Activated CD4-positive, alpha-beta T cell treated with anti-CD3 and anti-CD28 coated beads, Interleukin-2, amount 50 U/mL, for 48 hours (primary cell): Measurements from ENCODE around the gene AP4M1.
A peak's percentile ranks its signal among the peaks of the same experiment; 100 is the strongest.

ENCODE experiments used
- DNase-seq, 2 experiments: peaks; one replicate each; pipeline ENCODE4 v3.0.0-alpha.2; 2020

Gene AP4M1

DNA sequence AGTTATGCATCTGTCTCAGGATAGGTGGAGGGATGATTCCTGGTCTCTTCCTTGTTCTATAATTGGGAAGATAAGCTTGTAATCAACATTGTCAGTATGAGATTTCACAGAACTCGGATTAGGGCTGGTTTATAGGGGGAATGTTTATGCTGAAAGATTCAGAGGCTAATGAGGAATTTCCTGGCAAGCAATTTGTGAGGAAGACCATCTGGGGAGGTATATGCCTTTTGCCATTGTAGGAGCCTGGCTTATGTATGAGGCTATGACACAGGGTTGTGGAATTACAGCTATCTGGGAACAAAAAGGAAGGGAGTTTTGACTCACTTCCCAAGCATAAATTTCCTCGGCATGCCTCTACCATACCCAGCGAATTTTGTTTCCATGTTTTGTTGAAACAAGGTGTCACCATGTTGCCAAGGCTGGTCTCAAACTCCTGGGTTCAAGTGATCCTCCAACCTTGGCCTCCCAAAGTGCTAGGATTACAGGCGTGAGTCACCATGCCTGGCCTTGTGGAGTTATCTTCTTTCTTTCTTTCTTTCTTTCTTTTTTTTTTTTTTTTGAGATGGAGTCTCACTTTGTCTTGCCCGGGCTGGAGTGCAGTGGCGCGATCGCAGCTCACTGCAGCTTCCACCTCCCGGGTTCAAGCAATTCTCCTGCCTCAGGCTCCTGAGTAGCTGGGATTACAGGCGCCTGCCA, 14.2 kb upstream of the AP4M1 start:
- DNase-seq: no peak

DNA sequence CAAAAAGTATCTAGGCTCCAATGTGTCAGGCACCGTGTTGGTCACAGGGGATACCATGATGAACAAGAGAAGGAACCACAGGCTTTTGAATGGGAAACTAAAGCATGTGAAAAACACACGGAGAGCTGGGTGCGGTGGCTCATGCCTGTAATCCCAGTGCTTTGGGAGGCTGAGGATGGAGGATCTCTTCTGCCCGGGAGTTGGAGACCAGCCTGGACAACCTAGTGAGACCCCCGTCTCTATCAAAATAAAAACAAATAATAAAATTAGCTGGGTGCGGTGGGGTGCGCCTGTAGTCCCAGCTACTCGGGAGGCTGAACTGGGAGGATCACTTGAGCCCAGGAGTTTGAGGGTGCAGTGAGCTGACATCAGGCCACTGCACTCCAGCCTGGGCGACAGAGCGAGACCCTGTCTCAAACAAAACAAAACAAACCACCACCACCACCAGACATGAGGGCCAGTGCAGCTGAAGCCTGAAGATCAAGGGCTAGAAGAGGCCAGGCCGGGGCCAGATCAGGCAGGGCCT, 13.3 kb upstream of the AP4M1 start:
- DNase-seq: no peak

- DNase-seq: peak; percentile 90 to 91
Measured at GRCh38 chr7:100088621-100089457, 12.6 kb upstream of the AP4M1 start, which contains the start of gene COPS6. Gene COPS6, plus strand, starts transcription at chr7:100088969. Its CDS starts 22 bp downstream, at chr7:100088991.

- peak in 1 of 2 experiments; percentile 32 for DNase-seq
Measured at GRCh38 chr7:100089458-100090196, 11.8 kb upstream of the AP4M1 start.

DNA sequence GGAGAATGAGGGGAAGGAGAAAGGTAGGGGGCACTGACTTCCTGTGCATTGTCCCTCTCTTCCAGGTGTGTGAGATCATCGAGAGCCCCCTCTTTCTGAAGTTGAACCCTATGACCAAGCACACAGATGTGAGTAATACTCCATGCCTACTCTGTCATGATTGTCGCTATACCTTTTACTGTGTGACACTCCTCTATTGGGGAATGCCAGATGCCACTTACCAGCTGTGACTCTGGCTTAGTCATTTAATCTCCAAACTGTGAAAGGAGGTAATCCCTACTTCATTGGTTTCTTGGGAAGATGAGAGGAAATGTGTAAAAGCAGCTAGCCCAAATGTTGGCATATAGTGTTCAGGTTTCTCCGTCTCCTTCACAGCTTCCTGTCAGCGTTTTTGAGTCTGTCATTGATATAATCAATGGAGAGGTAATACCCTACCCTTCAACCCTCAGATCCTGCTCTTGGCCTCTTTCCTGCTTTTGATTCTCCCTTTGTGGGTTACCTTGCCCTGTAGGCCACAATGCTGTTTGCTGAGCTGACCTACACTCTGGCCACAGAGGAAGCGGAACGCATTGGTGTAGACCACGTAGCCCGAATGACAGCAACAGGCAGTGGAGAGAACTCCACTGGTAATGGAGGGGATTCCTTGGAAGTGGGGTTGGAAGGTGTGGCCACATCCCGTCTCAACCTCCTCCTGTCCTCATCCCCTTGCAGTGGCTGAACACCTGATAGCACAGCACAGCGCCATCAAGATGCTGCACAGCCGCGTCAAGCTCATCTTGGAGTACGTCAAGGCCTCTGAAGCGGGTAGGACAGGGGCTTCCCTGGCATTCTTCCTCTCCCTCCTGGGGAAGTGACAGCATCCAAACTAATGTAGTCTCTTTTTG, 10.7 kb upstream of the AP4M1 start:
- peak in 1 of 2 experiments; percentile 14 for DNase-seq

GRCh38 chr7:100091411-100092181, 9.8 kb upstream of the AP4M1 start:
- DNase-seq: peak; percentile 26 to 41

DNA sequence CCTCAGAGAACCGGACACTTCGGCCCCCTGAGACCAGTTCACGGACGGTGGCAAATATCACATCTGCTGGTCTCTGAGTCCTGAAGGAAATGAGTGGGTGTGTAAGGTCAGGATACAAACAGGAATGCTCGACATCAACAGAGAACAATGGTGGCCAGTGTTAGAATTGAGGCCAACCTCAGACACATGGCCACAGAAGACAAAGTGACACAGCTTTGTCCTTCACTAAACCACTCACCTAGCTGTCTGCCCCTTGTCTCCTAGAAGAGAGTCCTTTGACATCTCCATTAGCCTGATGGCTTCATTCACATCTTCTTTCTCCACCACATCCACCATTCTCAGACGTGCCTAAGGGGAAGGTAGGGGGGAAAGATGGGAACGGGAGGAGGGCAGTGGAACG, 8.4 kb upstream of the AP4M1 start:
- no peak for DNase-seq

DNA sequence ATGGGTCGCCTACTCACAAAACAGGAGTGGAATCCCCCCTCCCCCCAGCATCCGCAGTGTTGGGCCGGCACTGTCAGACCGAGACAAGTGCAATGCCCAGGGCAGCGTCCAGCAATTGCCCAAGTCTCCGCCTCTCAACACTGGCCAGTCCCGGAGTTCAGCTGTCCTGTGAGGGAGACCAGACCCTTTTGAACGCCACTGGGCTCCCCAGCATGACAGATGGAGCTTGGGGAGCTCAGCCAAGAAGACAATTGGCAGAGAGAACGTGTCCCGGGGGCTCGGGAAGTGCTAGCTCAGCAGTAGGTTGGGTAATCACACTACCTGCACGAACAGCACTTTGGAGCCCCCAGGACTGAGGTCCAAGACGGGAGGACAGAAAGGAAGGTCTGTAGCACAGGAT, 7.9 kb upstream of the AP4M1 start:
- no peak for DNase-seq

DNA sequence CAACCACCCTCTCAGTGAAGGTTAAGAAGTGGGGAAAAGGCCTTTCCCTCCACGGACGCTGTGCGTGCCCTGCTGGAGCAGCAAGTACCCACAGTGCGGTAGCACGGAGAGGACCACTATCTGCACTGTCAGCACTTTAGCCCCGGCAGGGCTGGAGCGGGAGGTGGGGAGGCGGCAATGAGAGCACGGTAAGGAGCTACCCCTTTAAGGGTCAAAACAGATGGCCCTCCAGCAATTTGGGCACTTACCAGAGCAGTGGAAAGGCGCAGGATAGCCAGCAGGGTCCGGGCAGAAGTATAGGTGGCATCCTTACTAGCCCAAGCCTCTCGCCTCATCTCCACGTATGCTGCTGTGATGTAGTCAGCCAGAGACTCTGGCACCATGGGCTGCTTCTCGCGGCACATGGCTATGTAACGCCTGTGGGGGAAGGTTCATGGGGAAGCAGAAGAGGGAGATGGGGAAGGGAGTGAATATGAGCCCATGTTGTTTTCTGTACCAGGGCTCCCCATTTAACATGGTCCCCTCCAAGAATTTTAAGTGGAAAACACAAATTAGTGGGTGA, 7.4 kb upstream of the AP4M1 start:
- DNase-seq: no peak

DNA sequence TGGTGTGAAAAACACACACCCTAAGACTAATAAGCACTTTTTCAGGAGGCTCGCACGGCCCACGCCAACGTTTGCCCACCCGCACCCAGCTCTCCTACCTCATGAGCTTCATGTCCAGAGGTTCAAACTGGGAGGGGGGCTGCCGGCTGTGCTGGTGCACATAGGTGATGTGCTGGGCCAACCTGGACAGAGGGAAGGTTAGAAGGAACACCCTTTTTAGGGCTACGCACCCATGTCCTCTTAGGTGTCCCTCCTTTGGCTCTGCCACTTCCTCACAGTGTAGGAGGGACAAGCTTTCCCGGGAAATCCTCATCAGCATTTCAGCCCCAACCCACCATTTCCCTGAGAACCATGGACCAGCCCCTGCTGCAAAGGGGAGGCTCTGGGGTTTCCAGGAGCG, 6.2 kb upstream of the AP4M1 start:
- DNase-seq: no peak

GRCh38 chr7:100095704-100096103, 5.7 kb upstream of the AP4M1 start:
- no peak for DNase-seq

- DNase-seq: no peak
Measured at GRCh38 chr7:100098913-100099312, 2.5 kb upstream of the AP4M1 start.

- no peak for DNase-seq
Measured at GRCh38 chr7:100099452-100099851, 2.0 kb upstream of the AP4M1 start.

DNA sequence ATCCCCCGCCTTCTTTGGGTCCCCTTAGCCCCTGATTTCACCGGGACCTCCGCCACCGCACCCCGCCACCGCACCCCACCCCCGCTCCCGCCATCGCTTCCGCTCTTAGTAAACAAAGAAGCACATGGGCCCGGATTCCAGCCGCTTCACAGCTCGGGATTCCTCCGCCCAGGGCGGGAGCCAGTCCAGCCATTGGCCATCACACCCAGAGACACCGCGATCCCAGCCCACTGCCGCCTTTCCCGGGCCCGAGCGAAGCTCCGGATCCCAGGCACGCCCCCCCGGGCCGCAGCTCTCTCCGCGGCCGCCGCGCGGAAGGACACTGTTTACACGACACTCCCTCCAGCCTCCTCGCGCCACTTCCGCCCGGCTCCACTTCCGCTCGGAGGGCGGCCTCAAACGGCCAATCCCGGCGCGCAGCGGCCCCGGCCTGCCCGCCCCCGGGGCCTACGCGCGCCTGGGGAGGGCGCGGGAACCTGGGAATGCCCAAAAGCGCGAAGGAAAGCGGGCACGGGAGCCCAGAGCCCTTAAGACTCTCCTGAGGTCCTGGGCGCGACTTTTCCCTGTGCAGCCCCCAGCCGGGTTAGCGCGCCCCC, 925 bp upstream of the AP4M1 start:
- DNase-seq: peak; percentile 83 to 87

DNA sequence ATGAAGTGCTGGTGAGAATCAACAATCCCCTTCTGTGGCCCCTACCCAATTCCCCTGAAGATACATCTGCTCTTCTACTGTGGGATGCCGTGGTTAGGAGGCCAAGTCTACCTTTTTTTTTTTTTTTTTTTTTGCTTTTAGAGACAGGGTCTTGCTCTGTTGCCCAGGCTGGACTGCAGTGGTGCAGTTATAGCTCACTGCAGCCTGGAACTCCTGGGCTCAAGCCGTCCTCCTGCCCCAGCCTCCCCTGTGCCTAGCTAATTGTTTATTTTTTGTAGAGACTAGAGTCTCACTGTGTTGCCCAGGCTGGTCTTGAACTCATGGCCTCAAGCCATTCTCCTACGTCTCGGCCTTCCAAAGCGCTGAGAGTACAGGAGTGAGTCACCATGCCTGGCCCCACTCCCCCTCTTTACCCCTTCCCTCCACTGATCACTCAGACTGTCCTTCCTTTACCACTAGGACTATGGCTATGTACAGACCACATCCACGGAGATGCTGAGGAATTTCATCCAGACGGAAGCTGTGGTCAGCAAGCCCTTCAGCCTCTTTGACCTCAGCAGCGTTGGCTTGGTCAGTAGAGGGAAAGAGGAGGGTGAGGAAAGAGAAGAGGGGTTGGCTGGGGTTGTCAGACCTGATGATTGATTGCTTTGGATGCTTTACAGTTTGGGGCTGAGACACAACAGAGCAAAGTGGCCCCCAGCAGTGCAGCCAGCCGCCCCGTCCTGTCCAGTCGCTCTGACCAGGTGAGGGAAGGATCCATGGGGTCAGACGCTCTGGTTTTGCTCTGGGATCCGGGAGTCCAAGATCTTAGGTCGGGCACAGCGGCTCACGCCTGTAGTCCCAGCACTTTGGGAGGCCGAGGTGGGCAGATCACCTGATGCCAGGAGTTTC, 1.8 kb downstream of the AP4M1 start:
- DNase-seq: no peak

- no peak for DNase-seq
Measured at GRCh38 chr7:100105534-100105933, 4.1 kb downstream of the AP4M1 start.

GRCh38 chr7:100106633-100107032, 5.2 kb downstream of the AP4M1 start:
- no peak for DNase-seq

DNA sequence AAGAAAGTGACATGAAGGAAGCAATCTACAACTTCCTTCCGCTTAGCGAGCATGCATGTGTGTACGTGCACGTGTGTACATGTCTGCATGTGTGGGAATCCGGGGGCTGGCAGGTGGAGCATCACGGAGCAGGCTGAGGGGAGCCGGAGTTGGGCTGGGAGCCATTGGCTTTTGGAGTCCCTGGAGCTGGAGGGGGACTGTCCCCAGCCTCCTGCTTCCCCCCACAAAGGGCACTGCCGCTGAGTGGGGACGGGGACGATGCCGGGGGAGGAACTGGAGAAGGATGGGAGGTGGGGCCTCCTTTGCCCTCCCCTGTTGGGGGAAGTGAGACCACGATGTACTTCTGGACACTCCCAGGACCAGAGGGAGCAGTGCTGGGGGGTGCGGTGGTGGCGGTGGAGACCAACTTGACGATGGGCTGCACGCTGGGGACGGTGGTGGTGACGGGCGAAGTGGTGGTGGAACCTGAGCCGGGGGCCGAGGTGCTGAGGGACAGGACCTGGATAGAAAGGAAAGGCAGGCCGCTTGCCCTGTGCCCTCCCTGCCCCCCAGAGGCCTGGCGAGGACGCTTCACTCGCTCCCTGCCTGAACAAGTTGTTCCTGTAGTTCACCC, 5.8 kb downstream of the AP4M1 start:
- DNase-seq: no peak

GRCh38 chr7:100107890-100108289, 6.4 kb downstream of the AP4M1 start:
- DNase-seq: no peak
